Right kidney (tissue), 9 donors: Measurements from ENCODE around the gene MKNK2.
"Not testable (repeated sequence)": the region's sequence is repeated elsewhere in the genome, so short reads cannot be mapped to it uniquely, and the experiment has no call there.

Experiments used
- DNase-seq: peaks from one replicate; pipeline ENCODE4 v3.0.0-alpha.2; 2016
- long read RNA-seq, 8 donors: transcript quantifications; one replicate each; lab custom pipeline, GENCODE V29; 2026

The MKNK2 gene
- long read RNA-seq, donor 1, transcript MKNK2-202 (14 exons, 1,744 nt): major isoform, 11 of 24 reads
- long read RNA-seq, donor 1, transcript MKNK2-201 (14 exons, 3,774 nt): minor isoform, 6 of 24 reads
- long read RNA-seq, donor 1, partial matches to known transcripts: 0 of 24 reads
- long read RNA-seq, donor 1, other reads (novel, unspliced or antisense): 5 of 24 reads
- long read RNA-seq, donor 2, transcript MKNK2-201 (14 exons, 3,774 nt): major isoform, 6 of 9 reads
- long read RNA-seq, donor 2, partial matches to known transcripts: 0 of 9 reads
- long read RNA-seq, donor 2, other reads (novel, unspliced or antisense): 0 of 9 reads
- long read RNA-seq, donor 3, partial matches to known transcripts: 0 of 9 reads
- long read RNA-seq, donor 3, other reads (novel, unspliced or antisense): 0 of 9 reads
- long read RNA-seq, donor 4, partial matches to known transcripts: 39 of 45 reads
- long read RNA-seq, donor 4, other reads (novel, unspliced or antisense): 0 of 45 reads
- long read RNA-seq, donor 5, transcript MKNK2-201 (14 exons, 3,774 nt): major isoform, 15 of 23 reads
- long read RNA-seq, donor 5, partial matches to known transcripts: 0 of 23 reads
- long read RNA-seq, donor 5, other reads (novel, unspliced or antisense): 6 of 23 reads
- long read RNA-seq, donor 6, partial matches to known transcripts: 0 of 10 reads
- long read RNA-seq, donor 6, other reads (novel, unspliced or antisense): 0 of 10 reads
- long read RNA-seq, donor 7: 0 reads
- long read RNA-seq, donor 8, transcript MKNK2-201 (14 exons, 3,774 nt): major isoform, 14 of 33 reads
- long read RNA-seq, donor 8, transcript MKNK2-202 (14 exons, 1,744 nt): minor isoform, 10 of 33 reads
- long read RNA-seq, donor 8, partial matches to known transcripts: 0 of 33 reads
- long read RNA-seq, donor 8, other reads (novel, unspliced or antisense): 8 of 33 reads

- peak; percentile 95 for DNase-seq
Observed at GRCh38 chr19:2050991-2051772, at the start of gene MKNK2. MKNK2 (minus strand) TSS chr19:2051244; CDS start chr19:2050851, 393 bp downstream.

- no peak for DNase-seq
Observed at GRCh38 chr19:2100719-2101061, 49.6 kb upstream of the MKNK2 start.

- no peak for DNase-seq
Observed at GRCh38 chr19:2099937-2100718, 49.1 kb upstream of the MKNK2 start.

GRCh38 chr19:2099054-2099501 is 48.0 kb upstream of the MKNK2 start:
- no peak for DNase-seq

GRCh38 chr19:2097886-2098327 is 46.9 kb upstream of the MKNK2 start:
- DNase-seq: no peak

GRCh38 chr19:2097203-2097885 is 46.3 kb upstream of the MKNK2 start:
- DNase-seq: no peak

GRCh38 chr19:2096480-2097202 is 45.6 kb upstream of the MKNK2 start, which contains the start of gene IZUMO4:
IZUMO4 (plus strand) TSS chr19:2096915; CDS start chr19:2096946, 31 bp downstream.
- peak; percentile 100 for DNase-seq

- DNase-seq: no peak
Observed at GRCh38 chr19:2096034-2096479, 45.0 kb upstream of the MKNK2 start, which contains the start of gene MOB3A. MOB3A (minus strand) TSS chr19:2096326; CDS start chr19:2078560, 17,766 bp downstream.

- DNase-seq: not testable (repeated sequence)
Observed at GRCh38 chr19:2091926-2092525, 41.0 kb upstream of the MKNK2 start.

GRCh38 chr19:2089727-2090053 is 38.6 kb upstream of the MKNK2 start:
- DNase-seq: no peak

- no peak for DNase-seq
Observed at GRCh38 chr19:2089001-2089711, 38.1 kb upstream of the MKNK2 start.

- no peak for DNase-seq
Observed at GRCh38 chr19:2087621-2088100, 36.6 kb upstream of the MKNK2 start.

GRCh38 chr19:2086695-2087620 is 35.9 kb upstream of the MKNK2 start:
- DNase-seq: not testable (repeated sequence)

- no peak for DNase-seq
Observed at GRCh38 chr19:2084993-2085720, 34.1 kb upstream of the MKNK2 start.

- no peak for DNase-seq
Observed at GRCh38 chr19:2083174-2083854, 32.3 kb upstream of the MKNK2 start.
